Measurements from ENCODE around the gene LRMDA. TPM values are rescaled to one million over a fixed set of nuclear protein-coding genes. Genes with fewer than 3 reads are reported as not detected.
A peak's percentile ranks its signal among the peaks of the same experiment; 100 is the strongest.

LRMDA gene
- total and polyA plus RNA-seq, 2 donors (not counting 3 experiments of a cell fraction or from before 2014, with no cell fraction given) = 9.7 to 18.0 TPM

DNA sequence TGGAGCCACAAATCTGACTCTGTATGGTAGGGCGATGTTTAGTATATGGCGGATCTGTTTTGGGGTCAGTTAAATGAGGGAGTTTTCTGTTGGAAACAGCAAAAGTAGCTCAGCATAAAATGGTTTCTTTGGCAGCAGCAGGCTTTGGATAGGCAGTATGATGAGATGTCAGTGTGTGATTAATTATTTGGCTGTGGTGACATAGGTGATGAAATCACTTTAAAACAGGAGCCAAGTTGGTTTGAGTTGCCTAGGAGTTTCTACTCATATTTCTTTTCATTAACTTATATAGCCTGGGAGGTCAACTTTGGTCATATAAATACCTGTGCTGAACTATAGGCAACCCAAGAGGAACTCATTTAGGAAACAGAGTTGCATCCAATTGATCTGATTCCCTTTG, 291.2 kb downstream of the LRMDA start:
- POLR2A ChIA-PET = no interaction called here
- dilution Hi-C loops (cut with MboI; ENCODE audit: extremely low pct_ligation_motif_present, low sequenced_read_pairs) (no loop called here), intact Hi-C loops (cut with micrococcal nuclease) (loop anchor here (2.0 kb wide), 2 partner anchors 68 to 322 kb away; partner anchors contain the start of gene ZNF503)
- Histone ChIP-seq H3K9me3 (replicated peaks; ENCODE audit: control insufficient read depth, insufficient read depth, low read length) (no peaks in the 10 kb centered on the region), H3K27me3 (ENCODE audit: control insufficient read depth in 2 of 2, insufficient read depth in 2 of 2, low read length in 2 of 2) (no peaks in the 10 kb centered on the region), H3K4me1 (ENCODE audit: control insufficient read depth, extremely low read depth, insufficient read depth, low read length) (peaks cover 18% of the 10 kb centered on the region), H3K79me2 (ENCODE audit: control insufficient read depth, insufficient read depth, low read length) (no peaks in the 10 kb centered on the region), H3K9ac (replicated peaks; ENCODE audit: extremely low read depth, insufficient read depth, low read length) (no peak overlapping the region), H3K27ac (ENCODE audit: insufficient read depth, low read depth, low read length) (no peak overlapping the region), H2AFZ (ENCODE audit: low read depth, low read length) (no peak overlapping the region), H4K20me1 (replicated peaks; ENCODE audit: control insufficient read depth, extremely low read depth, insufficient read depth, low read length) (no peaks in the 10 kb centered on the region), H3K36me3 (ENCODE audit: control insufficient read depth in 2 of 2, extremely low read depth in 1 of 2, insufficient read depth in 2 of 2, low read length in 2 of 2) (no peaks in the 10 kb centered on the region), H3K4me2 (ENCODE audit: insufficient read depth, low read length) (peak overlapping the region; percentile 35), H3K9me1 (replicated peaks; ENCODE audit: control insufficient read depth, extremely low read depth, insufficient read depth, low read length) (no peaks in the 10 kb centered on the region), H3K4me3 (replicated peaks in 1 of 3; ENCODE audit: insufficient read depth in 1 of 3, low read depth in 1 of 3, low read length in 3 of 3) (no peak overlapping the region)
- BruUV-seq (replicated peaks) = no TSS peak
- TF ChIP-seq GATA2 (IDR thresholded peaks at IDR 0.05; ENCODE audit: insufficient read depth, insufficient read length, low read depth, low read length) (no peak), MAX (IDR thresholded peaks at IDR 0.05; ENCODE audit: insufficient read depth, insufficient read length) (no peak), CTCF (IDR thresholded peaks at IDR 0.05; ENCODE audit: extremely low read depth in 1 of 2, insufficient read depth in 1 of 2, low read depth in 1 of 2, low read length in 2 of 2) (no peak), POLR2A (IDR thresholded peaks at IDR 0.05; ENCODE audit: low read depth, low read length) (no peak), FOS (IDR thresholded peaks at IDR 0.05; ENCODE audit: borderline replicate concordance, insufficient read depth, low read length) (no peak), JUN (IDR thresholded peaks at IDR 0.05; ENCODE audit: borderline replicate concordance, insufficient read depth, insufficient read length, low read depth) (no peak), MYC (IDR thresholded peaks at IDR 0.05; ENCODE audit: low read depth, low read length) (no peak)
- DNase-seq (ENCODE audit: low read depth, low spot score) (no peak), FAIRE-seq (no peak)
- CTCF ChIA-PET = no interaction called here
